Measurements from ENCODE around the gene CLK3.

DNA sequence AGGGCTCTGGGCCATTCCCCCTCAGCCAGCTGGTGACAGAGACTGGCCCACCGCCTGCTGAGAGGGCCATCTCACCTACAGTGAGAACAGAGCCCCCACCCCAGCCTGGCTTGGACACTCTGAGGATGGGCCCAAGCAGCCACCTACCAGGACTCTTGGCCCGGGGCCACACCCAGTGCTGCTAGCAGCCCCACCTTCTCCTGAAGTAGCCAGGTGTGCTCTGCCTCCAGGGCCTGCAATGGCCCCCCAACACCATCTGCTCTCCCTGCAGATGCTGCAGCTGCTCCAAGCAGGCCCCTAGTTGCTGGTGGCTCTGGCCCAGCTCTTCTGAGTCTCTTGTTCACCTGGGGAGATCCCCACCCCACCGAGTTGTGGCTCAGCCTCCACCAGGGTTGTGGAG is 6.8 kb upstream of the CLK3 start:
- TF ChIP-seq CTCF (conservative IDR thresholded peaks at IDR 0.05; ENCODE audit: low read depth, low read length) (no peak), EZH2phosphoT487 (IDR thresholded peaks at IDR 0.05; ENCODE audit: borderline replicate concordance, low read length) (no peak)
